GM19025 (cell line): ENCODE results near the gene PRDX2.
"Not testable (repeated sequence)": the region's sequence is repeated elsewhere in the genome, so short reads cannot be mapped to it uniquely, and the experiment has no call there.

ENCODE experiments used
- ATAC-seq: cut with Tn5 transposase; IDR thresholded peaks from one replicate; pipeline ENCODE4 v1.9.1; 2021; ENCODE audit warnings: mild to moderate bottlenecking, low read depth, moderate library complexity; ENCODE audit not compliant: unreplicated experiment

Gene PRDX2

DNA sequence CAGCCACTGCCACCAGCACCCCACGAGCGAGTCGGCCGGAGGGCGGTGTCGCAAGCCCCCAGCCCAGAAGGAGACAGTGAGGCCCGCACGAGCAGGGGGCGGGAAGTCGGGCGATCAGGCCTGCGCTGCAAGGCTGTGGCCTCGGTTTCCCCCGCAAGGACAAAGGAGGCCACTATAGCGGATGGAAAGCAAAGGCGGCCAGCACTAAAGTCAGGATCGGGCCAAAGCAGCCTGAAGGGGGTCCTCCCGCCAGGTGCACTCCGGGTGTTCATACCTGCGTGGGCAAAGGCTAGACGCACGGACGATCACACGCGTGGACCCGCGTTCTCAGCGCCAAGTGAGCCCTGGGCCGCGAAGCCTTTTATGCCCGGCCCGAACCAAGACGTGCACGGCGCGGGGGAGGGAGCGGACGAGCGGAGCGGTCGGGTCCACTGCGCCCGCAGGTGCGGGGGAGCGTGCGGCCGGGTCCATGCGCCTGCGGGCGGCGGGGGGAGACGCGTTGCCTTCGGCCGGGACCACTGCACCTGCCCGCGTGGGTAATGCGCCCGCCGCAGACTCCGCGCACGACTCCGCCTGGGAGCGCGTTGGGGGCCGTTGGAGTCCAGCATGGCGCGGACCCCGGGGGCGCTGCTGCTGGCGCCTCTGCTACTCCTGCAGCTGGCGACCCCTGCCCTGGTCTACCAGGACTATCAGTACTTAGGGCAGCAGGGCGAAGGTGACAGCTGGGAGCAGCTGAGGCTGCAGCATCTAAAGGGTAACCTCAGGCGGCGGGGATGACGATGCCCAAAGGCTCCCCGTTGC is at the start of gene PRDX2, which contains the start of gene THSD8:
Gene PRDX2, minus strand, starts transcription at position 335 of the 801 bp plus-strand sequence. CDS start 539 bp downstream, outside the sequence.
Gene THSD8, plus strand, starts transcription at position 604 of the 801 bp plus-strand sequence. Its CDS starts 3 bp downstream, at position 607.
- ATAC-seq: no peak

DNA sequence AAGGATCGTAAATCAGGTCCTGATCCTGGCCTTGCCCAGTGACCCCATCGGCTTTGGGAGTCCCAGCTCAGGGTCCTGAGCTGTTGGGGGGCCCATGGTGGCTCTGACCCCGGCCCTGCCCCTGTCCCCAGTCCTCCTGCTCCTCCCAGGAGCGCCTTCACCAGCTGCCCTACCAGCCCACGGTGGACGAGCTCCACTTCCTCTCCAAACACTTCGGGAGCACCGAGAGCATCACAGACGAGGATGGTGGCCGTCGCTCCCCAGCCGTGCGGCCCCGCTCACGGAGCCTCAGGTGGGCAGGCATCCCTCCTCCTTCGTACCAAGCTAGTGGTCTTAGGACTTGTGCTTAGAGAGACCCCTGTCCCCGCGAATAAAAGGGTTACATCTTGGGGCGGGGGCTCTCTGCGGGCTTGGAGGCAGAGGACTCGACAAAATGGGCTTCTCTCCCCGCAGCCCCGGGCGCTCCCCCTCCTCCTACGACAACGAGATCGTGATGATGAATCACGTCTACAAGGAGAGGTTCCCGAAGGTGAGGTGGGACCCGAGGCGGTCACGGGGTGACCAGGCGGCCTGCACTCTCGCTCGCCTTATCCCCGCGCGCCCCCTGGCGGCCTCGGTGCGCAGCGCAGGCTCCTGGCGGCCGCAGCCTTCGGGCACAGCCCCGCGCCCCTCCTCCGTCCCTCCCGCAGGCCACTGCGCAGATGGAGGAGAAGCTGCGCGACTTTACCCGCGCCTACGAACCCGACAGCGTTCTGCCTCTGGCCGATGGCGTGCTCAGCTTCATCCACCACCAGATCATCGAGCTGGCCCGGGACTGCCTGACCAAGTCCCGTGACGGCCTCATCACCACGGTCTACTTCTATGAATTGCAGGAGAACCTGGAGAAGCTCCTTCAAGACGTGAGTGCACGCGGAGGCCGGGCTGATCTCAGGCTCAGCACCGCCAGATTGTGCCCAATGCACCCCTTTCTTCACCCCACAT is 45.8 kb upstream of the PRDX2 start:
- no peak for ATAC-seq

DNA sequence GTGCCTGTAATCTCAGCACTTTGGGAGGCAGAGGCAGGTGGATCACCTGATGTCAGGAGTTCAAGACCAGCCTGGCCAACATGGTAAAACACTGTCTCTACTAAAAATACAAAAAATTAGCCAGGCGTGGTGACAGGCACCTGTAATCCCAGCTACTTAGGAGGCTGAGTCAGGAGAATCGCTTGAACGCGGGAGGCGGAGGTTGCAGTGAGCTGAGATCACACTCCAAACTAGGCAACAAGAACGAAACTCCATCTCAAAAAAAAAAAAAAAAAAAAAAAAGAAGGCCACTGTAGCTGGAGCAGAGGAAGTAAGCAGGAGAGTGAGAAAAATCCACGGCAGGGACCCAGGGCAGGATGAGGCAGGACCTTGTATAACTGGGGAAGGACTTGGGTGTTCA is 45.0 kb upstream of the PRDX2 start:
- ATAC-seq: not testable (repeated sequence)

DNA sequence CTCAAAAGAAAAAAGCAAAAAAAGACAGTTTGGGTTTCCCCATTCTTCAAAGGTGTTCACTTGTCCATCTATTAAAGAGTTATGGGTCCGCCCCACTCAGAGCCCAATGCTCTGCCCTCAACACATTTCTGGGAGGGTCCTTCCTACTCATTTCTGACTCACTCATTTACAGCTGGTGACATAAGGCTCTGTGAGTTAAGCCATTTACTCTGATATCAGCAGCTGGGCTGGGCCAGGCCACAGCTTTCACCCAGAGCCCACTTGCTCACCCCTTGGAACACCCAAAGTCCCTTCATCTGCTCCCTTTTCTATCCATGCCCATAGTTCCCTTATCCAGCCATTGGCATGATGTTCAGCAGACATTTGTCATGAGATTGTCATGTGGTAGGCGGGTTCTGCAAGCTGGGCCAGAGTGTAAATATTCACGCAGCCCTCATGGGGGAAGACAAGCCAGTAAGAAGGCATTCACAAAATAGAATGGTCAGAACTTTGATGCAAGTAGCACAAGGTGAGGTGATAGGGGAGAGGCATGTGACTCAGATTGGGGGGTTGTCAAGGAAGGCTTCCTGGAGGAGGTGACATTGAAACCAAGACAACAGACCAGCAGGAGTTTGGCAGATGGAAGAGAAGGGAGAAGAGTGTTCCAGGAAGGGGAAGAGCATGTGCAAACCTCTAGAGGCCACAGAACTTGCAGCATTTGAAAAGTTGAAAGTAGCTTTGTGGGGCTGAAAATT is 42.6 kb upstream of the PRDX2 start:
- no peak for ATAC-seq

DNA sequence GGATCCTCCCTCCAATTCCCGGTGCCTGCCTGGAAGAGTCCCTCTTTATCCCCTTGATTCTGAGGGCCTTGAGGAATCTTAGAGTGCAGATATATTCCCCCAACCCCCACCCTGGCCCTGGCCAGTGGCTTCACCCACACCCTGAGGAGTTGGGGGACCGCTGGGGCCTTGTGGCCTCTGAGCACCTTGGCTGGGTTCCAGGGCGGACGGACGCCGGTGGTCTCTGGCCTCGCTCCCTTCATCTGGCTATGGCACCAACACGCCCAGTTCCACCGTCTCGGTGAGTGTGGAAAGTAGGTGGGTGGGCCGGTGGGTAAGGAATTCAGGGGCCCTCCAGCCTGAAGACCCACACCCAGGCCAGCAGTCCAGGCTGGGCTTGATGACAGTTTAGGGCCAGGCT is 41.7 kb upstream of the PRDX2 start:
- no peak for ATAC-seq

DNA sequence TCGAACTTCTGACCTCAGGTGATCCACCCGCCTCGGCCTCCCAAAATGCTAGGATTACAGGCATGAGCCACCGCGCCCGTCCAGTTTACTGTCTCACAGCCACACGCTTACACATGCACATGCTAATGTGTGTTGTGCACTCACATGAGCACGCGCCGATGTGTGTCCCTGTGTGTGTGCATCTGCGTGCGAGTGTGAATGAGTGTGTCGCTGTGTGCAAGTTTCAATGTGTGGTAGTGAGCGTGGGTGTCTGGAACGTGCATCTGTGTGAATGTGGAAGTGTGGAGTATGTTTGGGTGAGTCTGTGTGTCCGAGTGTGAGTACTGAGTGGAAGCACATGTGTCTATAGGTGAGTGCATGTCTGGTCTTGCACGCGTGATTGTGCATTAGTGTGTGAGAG is 40.9 kb upstream of the PRDX2 start:
- no peak for ATAC-seq

DNA sequence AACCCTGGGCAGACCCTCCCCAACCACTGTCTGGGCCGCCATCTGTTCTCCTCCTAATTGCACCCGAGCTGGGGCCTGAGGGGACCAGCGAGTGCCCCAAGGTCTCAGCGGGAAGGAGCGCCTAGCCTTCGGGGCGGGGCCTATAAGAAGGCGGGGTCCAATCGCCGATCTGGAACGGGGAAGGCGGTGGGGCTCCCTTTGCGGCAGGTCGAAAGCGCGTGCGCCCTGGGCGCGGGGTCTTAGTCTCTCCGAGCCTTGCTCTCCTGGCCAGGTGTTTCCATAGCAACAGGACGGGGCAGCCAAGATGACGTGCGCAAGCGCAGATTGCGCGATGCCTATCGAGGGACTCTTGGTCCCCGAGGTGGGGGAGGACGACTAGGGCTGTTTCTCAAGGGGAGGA is 39.5 kb upstream of the PRDX2 start:
- ATAC-seq: no peak

DNA sequence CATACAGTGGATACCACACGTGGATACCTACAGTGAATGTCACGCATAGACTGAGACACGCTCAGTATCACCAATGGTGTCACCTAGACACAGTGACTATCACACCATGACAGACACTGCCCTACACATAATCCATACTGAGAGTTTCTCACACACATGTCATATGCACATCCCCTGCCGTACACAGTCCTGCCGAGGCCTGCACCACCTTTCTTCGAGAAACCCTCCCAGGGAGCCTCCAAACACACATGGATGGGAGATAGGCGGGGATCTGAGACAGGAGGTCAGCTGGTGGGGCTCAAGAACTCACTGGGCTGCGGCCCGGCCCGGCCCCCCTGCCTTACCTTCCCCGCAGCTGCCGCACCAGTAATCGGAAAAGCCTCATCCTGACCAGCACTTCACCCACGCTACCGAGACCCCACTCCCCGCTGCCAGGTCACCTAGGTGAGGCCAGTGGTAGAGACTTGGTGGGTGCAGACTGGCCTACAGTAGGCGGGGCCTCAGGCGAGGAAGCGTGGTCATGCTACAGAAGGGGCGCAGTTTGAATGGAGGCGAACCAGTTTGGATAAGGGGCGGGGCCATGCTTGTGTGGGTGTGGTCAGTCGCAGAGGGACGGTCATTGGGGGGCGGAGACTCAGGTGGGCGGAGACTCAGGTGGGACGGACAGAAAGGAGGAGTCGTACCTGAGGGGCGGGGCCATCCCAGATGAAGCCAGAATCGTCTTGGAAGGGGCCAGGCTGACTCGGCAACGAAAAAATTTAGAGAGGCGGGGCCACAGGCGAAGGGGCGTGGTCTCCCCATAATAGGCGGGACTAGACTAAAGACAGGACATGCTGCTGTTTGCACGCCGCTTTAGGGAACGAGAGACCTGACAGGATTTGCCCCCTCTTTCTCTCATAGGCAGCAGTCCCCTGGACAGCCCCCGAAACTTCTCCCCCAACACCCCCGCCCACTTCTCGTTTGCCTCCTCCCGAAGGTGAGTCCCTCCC is 38.8 kb upstream of the PRDX2 start:
- ATAC-seq: no peak

DNA sequence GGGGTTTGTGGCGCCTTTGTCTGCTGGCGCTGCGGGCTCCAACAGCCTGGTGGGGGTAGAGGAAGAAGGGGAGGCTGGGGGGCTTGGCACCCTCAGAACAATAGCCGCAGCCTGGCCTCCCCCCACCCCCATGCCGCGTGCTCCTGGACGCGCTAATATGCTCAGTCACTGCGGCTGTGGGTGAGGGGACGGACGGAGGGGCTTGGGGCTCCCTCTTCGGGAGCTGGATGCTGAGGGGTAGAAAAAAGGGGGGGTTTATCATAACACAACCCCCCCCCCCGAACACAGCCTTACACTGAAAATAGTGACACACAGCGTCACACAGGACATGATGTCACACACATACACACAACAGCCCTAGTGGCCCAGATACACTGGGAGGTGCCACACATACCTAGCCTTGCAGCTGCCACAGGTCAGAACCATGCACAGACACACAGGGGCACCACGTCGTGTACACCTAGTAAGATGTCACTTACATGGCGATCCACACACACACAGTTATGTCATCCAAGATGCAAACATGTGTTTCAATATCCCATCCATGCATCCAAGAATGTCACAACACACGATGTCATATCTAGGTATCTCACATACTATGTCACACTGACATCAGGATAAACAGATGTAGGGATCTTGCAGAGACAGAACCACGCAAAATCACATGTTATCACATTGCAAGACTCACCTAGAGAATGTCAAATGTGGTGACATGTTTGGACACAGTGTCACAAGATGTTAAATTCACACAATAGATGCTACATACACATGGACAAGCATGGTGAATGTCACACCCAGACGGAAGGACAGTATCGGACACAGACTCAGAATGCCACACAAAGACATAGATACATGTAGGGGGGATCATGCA is 37.5 kb upstream of the PRDX2 start:
- ATAC-seq: no peak

DNA sequence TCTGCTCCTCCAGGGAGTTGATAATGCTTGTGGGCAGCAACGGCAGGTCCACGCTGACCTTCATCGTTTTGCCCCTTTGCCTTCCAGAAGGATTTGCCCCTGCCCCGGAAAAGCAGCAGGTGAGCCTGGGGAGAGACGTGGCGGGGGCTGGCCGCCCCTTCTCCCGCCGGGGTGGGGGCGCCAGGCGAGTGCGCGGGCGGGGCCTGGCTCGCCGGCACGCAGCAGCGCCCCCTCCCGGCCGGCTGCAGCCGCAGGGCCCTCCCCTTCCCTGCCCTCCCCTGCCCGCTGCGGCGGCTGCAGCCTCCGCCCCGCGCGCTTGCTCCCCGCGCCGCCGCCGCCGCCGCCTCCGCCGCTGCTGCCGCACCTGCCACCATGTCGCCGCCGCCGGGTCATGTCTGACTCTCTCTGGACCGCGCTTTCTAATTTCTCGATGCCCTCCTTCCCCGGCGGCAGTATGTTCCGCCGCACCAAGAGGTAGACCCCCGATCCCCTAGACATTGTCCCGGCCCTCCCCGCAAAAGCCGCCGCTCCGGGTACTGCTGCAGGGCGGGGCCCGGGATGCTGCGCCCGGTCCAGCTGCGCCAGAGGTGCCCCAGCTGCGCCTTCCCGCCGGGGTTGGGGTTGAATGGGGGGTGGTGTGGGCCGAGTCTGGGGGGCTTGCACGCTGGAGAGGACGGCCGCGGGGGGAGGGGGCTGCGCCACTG is 36.7 kb upstream of the PRDX2 start, which contains the start of gene MAST1:
Gene MAST1, plus strand, starts transcription at position 334 of the 704 bp plus-strand sequence. Its CDS starts 58 bp downstream, at position 392.
- no peak for ATAC-seq

DNA sequence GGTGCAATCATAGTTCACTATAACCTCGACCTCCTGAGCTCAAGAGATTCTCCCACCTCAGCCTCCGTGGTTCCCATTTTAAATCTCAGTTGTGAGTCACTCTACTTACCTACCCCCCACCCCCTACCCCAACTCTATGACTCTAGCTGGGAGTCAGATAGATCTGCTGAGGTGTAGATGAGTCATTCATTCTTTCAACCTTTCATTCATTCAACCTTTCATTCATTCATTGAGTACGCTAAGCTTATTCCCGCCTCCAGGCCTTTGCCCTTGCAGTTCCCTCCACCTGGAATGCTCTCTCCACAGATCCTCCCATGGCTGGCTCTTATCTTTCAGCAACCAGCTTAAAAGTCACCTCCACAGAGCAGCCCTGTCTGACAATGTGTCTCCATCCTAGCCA is 35.6 kb upstream of the PRDX2 start:
- no peak for ATAC-seq

DNA sequence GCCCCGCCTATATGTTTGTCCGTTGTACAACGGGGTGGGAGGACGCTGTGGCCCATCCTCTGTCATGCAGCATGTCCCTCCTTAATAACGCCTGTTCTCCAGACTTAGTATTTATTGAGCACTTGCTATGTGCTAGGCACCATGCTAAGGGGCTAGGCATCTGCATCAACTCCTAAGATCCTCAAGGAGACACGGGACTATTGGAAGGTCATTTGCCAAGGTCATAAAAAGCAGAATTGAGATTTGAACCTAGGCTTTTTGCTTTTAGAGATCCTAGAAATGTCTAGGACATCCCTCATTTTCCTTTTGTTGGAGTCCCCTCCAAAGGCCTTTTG is 34.9 kb upstream of the PRDX2 start:
- no peak for ATAC-seq

DNA sequence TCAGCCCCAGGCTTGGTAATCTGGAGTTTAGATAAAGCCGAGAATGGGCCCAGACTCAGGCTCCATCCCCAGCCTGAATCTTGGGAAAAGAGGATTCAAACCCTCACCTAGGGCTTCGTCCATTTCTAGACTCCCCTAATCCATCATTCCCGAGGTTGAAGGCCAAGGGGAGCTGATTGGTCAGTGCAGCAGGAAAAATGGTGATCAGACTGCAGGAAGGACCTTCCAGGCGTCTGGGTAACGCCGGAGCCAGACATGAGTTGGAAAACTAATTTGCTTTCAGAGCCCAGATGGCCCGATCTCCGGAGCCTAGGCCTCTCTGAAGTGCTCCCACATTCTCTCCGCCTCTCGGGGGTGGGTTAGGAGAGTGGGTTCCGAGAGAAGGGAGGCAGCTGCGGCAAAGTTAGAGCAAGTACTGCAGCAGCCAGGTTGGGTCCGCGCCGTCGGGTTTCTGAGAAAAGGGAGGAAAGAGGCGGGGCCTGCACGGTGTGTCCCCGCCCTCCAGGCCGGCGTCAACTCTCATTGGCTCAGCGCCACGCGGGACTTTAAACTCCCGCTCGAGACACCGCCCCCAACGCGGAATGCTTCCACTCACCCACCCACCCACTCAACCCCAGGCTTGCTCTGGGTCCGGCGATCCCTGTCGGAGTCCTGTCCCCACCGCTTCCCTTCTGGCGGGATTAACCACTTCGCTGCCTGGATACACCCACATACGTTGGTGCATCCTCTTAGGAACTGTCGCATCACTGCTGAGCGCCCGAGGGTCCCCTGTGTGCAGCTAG is 33.6 kb upstream of the PRDX2 start:
- ATAC-seq: no peak

DNA sequence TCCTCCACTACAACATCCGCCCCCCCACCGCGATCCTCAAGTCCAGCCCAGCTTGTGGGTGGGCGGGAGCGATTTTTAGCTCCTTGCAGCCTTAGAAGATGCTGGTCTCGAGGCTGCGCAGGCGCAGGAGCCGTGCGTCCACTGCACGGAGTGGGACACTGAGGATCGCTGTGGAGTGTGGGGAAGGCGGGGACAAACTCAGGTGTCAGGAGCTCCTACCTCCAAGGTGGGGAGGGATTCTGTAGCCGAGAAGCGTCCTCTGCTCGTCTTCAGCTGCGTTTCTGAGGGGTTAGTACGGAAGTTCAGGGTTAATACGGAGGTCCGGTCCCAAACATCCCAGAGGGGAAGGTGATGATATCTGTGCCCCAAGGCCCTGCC is 33.0 kb upstream of the PRDX2 start, which contains the start of gene RTBDN:
Gene RTBDN, minus strand, starts transcription at position 14 of the 378 bp plus-strand sequence. CDS start 4,600 bp downstream, outside the sequence.
- no peak for ATAC-seq

DNA sequence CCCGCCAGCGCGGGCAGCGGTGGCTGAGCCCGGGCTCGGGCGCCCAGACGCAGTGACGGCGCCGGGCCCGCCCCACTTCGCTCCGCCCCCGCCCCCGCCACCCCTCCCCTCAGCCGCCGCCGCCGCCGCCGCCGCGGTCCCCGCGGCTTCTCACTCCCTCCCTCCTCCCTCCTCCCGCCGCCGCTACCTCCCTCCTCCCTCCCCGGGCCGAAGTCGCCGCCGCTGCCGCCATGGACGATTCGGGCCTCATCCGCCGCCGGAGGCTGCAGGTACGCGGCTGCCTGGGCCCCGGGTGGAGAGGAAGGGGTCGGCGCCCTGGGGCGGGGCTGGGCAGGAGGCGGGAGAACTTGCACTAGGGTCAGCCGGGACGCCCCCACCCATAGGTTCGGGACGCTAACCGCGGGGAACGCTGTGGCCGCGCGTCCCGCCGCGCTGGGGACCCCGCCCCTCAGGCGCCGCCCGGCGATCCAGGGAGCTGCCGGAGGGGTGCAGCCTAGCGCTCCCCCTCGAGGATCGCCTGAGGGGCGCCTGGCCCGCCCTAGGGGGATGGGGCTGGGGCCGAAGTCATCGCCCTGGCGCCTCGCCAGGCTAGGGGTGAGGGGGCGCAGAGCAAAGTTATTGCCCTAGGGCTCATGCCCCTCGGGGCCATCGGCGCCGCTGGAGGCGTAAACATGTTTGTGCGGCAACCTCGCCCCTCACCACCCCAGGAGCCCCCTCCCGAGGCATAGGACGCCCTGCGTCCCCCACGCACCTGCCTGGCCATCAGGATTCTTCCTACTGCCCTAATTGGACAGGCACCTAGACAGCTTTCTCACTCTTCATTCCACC is 32.4 kb upstream of the PRDX2 start:
- no peak for ATAC-seq

DNA sequence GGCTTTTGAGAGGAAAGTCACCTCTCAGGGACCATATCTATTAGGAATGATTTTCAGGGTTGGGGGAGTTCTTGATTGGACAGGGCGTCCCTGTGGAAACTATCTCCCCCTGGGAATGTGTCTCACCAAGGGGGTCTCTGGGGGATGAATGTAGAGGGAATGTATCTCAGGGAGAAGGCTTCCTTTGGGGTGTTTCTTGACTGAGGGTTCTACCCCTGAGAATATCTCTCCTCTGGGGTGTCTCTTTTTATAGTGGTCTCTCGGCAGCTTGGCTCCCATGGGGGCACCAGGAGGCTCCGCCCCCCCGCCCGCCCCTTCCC is 31.8 kb upstream of the PRDX2 start:
- ATAC-seq: no peak
